GM21576 (cell line): ENCODE results near the gene HPSE2.
A peak's percentile ranks its signal among the peaks of the same experiment; 100 is the strongest.

Experiments used
- ATAC-seq: cut with Tn5 transposase; IDR thresholded peaks from one replicate; pipeline ENCODE4 v1.9.1; 2021; ENCODE audit warnings: mild to moderate bottlenecking, moderate library complexity; ENCODE audit not compliant: unreplicated experiment

The HPSE2 gene

DNA sequence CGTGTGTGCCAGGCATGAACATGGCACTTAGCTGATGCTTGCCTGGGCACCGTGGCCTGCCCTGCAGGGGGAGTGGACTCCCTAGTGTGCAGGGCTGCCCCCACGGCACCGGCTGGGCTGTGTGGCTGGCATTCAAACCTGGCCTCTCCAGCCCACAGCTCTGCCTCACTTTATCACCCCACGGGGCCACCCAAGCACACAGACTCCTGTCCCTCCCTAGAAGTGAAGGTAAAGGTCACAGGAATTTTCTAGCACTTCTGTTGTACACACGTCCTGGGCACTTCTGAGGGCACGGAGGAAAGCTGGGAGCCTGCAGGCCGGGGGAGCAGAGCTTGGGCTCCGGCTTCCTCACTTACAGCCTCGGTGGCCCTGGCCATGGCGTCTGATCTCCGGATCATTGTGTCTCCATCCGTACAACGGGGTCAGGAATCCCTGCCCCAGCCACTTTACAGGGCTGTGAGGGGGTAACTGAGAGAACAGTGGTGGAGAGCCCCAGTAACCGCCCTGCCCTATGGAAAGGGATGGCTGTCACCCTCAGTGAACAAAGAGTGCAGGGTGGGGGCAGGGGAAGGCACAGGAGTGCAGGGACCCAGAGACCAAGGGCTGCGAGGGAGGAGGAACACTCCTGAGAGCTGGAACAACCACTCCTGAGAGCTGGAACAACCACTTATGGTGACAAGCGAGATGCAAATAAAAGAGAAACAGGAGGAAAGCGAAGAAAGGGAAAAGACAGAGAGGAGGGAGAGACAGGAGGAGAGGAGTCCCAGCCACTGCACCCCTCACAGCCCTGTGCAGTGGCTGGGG lies 816.8 kb downstream of the HPSE2 start:
- ATAC-seq = no peak

DNA sequence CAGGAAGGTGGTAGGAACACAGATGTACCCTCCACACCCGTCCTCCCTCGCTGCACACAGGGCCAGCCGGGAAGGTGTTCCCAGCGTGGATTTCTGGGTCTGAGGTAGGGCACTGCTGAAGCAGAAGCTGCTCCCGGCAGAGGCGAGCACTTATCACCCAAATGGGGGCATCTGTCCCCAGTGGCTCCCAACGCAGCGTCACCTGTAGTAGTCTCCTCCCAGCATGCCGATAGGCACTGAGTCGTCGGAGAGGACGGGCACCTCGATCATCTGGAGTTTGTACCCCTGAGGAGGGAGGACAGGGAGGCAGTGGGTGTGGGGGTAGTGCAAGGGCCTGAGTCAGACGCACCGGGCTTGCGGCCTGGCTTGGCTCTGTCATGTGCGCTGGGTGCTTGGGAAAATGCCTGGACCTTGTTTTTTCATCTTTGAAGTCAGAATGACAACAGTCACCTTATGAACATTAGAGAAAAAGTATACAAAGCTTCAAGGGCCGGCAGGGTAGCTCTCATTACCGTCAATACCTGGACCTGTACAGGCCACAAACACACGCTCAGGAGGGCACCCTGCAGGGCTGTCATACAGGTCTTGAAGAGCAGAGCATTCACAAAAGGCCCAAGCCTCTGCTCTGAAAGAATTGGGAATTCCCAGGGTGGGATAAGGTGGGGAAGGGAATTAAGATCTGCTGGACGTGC lies 817.5 kb downstream of the HPSE2 start:
- ATAC-seq = no peak

GRCh38 chr10:98417481-98417959 lies 818.1 kb downstream of the HPSE2 start:
- ATAC-seq = no peak

DNA sequence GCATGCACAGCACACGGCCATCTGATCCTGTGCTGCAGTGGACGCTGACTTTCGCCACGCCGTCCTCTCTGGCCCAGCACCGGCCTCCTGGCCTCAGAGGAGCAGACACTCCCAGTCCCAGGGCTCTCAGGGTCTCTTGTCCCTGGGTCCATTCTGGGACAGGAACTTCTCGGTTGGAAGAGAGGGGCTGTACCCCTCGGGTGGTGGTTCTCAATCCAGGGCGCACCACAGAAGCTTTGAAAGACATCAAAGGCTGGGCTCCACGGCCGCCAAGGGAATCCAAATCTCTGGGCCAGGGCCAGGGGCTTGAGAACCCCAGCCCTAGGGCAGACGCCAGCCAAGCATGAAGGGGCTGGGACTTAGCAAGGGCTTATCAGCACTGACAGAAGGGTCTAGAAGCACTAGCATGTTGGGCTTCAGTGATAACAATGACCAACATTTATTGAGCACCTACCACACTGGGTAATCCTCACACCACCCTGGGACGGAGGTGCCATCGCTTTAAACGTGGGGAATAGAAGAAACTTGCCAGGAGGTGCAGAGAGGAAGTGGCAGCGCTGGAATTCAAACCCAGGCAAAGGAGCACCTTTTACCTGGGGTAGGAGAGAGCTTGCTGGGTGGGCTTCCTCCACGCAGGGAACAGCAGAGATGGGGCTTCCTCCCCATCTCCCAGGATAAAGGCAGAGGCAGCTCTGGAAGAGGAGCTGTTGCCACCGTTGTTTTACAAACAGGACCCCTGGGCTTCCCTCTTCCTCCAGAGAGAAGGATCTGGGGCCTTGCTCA lies 818.9 kb downstream of the HPSE2 start:
- ATAC-seq = no peak

- ATAC-seq = no peak
Measured at GRCh38 chr10:98415731-98416119, 819.9 kb downstream of the HPSE2 start.

DNA sequence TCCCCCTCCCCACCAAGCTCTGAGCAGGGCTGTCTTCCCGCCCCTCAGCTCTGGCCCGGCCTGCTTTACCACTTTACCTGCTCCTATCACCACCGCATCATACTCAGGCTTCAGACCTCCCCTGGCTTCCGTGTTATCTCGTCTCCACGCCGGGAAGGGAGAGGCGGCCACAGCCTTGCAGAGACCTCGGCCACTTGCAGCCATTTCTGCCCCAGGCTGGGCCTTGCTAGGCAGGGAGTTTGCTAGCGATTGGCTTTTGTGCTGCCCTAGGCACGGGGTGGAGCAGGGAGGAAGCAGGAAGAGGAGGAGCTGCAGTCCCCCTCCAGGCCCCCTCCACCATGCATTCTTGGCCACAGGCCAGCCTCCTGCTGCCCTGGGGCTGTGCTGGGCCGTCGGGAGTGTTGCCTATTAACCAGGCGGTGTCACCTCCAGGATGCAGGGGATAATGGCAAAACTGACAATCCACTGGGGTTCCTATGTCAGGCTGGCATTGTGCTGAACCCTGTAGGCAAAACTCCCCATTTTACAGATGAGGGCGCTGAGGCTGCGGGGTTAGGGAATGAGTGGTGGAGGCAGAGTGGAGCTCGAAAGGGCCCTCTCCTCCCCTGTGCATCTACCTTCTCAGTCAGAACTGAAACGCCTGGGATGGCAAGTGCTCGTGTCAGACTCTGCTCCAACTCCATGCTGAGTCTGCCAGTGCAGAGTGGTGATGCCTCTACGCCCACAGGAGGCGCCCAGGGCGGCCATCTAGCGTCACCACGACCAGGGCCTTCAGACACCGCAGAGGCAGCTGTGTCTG lies 820.5 kb downstream of the HPSE2 start, which contains the start of gene PYROXD2:
Gene PYROXD2, minus strand, starts transcription at position 251 of the 799 bp plus-strand sequence. Its CDS starts 47 bp downstream, at position 204.
- peak; percentile 48 for ATAC-seq

GRCh38 chr10:98414578-98414931 lies 821.1 kb downstream of the HPSE2 start:
- ATAC-seq = no peak

DNA sequence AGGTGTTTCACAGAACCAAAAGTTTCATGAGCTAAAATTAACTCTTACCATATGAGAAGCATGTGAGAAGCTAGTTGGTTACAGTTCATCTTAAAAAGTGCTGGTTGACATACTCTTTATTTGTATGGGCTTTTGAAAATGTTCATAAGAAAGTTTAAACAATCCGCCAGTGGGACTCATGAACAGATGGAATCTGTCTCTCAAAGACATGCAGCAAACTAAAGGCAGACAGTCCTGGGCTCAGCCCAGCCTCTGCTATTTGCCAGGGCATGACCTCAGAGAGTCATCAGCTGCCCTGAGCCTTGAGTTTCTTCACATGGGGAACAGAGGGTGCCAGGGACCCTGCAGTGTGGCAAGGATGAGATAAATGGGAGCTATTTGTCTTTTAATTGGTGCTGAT lies 823.9 kb downstream of the HPSE2 start:
- ATAC-seq = no peak

GRCh38 chr10:98411166-98411565 lies 824.5 kb downstream of the HPSE2 start:
- no peak for ATAC-seq

DNA sequence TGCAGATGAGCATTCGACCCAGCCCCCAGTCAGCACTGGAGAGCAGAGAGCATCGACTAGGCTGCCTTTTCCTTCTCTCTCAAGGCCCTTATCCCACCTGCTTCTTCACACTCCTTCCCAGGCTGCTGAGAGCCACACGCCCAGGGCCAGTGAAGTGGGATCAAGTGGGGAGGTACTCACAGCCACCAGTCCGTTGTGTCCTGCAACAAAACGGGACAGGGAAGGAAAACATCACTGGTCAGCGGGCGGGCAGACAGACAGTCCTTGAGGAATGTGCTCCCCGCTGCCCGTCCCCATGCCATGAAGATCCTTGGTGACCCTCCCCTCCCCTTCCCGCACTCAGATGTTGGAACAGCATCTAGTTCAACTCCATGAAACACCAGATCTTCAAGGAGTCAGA lies 824.9 kb downstream of the HPSE2 start:
- ATAC-seq = no peak

GRCh38 chr10:98410135-98410743 lies 825.4 kb downstream of the HPSE2 start:
- no peak for ATAC-seq

GRCh38 chr10:98408799-98409198 lies 826.9 kb downstream of the HPSE2 start:
- ATAC-seq = no peak

DNA sequence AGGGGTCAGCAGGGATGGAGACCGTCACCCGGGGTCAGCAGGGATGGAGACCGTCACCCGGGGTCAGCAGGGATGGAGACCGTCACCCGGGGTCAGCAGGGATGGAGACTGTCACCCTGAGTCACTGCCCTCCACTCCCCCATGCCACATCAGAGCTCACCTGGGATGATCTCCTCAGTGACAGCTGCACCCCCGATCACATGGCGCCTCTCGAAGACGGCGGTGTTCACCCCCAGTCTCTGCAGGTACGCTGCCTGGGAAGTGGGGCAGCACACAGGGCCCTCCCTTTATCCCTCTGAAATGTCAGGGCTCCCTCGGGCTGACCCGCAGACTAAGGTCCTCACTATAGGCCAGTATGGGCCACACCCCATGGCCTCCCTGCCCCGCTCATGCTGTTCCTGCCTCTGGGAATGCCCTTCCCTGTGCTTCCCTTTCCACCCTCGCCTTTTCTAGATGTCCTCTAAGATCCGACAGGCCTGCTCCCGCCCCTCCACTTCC lies 827.9 kb downstream of the HPSE2 start:
- no peak for ATAC-seq
